Suppressor macrophage treated with lipopolysaccharide for 1 hour (primary cell): ENCODE measurements around the gene GRB7.
"Not testable (repeated sequence)": the region's sequence is repeated elsewhere in the genome, so short reads cannot be mapped to it uniquely, and the experiment has no call there.

Experiments
- DNase-seq, 3 donors: peaks; one replicate each; pipeline ENCODE4 v3.0.0-alpha.2; 2020 to 2022

The GRB7 gene

DNA sequence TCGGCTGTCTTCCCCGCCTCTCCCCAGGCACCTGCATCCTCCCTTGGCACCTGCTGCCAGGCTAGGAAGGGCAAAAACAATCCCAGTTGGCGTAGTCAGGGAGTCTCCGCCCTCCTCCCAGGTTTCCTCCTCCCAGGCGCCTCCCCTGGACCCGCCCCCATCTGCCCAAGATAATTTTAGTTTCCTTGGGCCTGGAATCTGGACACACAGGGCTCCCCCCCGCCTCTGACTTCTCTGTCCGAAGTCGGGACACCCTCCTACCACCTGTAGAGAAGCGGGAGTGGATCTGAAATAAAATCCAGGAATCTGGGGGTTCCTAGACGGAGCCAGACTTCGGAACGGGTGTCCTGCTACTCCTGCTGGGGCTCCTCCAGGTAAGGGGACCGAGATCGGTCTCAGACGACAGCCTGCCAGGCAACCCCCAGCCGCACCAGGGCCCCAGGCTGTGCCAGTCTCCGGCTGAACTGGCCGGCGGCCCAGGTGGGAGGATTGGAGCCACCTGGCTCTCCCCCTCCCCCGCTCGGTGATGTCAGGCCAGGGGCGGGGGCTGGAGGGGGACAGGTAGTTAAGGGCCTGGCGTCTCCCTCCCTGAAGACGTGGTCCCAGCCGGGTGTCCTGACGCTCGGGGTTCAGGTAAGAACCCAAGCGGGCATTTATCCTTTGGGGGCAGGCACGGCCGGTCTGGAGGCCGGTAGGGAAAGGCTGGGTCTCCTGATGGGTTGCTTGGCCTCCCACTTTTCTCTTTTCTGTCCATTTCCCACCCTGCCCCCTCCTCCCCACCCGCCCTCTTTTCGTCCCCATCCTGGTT is at the start of gene GRB7:
Gene GRB7 (plus strand): TSS at position 179 of the 808 bp plus-strand sequence. CDS start 4,364 bp downstream, outside the sequence.
- DNase-seq = peak in 1 of 3 donors; percentile 34

DNA sequence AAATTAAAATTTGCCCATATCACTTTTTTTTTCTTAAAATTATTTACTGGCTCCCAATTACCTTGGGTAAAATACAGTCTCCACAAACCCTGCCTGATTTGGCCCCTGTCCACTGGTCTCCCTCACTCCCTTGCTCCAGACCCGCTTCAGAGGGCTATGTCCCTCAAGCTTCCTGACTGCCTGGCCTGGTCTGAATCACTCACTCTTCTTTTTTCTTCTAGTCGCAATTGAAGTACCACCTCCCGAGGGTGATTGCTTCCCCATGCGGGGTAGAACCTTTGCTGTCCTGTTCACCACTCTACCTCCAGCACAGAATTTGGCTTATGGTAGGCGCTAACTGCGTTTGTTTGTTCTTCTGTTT is 49.3 kb upstream of the GRB7 start:
- no peak for DNase-seq

DNA sequence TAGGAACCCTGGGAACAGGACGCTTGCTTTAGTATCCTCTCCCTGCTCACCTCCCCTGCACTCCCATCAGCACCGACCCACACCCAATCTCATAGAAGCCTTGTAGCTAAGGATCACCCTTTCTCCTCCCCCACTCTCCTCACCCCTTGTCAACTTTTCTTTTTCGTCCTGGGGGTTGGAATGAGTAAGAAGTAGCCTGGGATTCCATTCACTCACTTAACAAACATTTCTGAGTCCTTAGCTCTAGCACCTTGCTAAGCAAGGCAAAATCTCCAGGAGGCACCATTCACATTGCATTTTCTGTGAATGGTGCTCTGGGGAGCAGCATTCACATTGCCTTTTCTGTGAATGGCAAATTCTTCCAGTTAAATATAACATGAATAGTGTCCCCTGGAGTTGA is 48.8 kb upstream of the GRB7 start:
- no peak for DNase-seq

DNA sequence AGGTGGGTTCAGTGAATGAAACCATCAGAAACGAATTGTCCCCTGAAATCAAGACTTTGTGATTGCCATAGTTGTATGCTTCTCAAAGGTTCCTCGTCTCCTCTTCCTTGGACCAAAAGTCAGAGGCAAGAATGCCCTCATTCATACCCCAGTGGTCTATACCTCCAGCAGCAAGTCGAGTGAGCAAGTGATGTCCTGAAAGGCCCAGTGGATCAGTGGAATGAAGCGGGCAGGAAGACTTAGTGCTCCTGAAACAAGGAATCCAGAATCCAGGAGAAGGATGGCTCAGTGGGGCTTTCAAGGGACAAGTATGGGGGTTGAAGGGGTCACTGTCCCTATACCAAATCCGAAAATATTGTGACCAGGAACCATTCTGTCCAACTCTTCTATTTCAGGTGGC is 43.1 kb upstream of the GRB7 start:
- no peak for DNase-seq

DNA sequence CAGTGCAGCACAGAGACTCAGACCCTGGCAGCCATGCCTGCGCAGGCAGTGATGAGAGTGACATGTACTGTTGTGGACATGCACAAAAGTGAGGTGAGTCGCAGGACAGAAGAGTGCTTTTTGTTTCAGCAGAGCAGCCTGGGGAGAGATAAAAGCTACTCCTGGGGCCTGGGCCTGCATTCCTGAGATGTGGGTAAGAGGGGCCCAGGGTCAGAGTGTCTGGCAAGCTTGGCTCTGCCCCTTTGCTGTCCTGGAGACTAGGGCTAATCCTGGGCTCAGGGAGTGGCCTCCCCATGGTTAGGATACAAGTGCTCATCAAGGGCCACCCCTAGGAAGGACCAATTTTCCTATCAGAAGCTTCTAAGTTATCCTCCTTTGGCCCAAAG is 42.7 kb upstream of the GRB7 start:
- no peak for DNase-seq

DNA sequence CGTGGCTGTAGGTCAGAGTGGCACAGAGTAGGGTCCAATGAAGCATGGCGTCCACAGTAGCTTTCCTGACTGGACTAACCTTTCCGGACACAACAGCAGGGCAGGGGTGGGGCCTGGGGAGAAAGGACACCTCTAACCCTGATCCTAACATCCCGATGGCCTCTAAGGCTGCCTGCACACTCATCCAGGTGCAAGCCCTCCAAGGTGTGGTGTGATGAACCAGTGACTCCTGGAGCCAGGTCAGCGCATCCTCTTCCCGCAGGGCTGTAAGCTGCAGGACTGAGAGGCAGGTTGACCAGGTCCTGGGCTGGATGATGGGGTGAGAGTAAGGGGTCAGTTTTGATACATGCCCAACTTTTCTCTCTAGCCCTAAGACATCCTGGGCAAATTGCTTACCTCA is 41.0 kb upstream of the GRB7 start:
- no peak for DNase-seq

DNA sequence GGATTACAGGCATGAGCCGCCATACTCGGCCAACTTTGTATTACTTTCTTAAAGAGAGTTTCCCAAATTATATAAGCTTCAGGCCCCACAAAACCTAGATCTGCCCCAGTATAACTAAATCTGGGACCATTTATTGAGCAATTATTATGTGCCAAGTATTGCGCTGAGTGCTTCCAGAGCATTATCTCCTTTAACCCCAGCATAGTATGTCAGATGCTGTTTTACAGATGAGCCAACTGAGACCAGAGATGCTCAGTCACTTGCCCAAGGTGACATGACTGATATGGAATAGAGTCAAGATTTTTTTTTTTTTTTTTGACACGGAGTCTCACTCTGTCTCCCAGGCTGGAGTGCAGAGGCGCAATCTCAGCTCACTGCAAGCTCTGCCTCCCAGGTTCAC is 39.8 kb upstream of the GRB7 start:
- DNase-seq = no peak

DNA sequence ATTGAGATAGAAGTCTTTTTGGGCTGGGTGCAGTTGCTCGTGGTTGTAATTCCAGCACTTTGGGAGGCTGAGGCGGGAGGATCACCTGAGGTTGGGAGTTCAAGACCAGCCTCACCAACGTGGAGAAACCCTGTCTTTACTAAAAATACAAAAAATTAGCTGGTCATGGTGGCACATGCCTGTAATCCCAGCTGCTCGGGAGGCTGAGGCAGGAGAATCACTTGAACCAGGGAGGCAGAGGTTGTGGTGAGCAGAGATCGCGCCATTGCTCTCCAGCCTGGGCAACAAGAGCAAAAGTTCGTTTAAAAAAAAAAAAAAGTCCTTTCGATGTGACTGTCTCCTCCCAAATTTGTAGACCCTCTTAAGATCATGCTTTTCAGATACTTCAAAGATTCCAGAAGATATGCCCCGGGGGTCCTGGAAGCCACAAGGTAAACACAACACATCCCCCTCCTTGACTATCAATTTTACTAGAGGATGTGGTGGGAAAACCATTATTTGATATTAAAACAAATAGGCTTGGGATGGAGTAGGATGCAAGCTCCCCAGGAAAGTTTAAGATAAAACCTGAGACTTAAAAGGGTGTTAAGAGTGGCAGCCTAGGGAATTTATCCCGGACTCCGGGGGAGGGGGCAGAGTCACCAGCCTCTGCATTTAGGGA is 38.5 kb upstream of the GRB7 start:
- not testable (repeated sequence) for DNase-seq

DNA sequence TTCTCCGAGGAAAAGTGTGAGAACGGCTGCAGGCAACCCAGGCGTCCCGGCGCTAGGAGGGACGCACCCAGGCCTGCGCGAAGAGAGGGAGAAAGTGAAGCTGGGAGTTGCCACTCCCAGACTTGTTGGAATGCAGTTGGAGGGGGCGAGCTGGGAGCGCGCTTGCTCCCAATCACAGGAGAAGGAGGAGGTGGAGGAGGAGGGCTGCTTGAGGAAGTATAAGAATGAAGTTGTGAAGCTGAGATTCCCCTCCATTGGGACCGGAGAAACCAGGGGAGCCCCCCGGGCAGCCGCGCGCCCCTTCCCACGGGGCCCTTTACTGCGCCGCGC is 38.0 kb upstream of the GRB7 start, which contains the start of gene ERBB2:
Gene ERBB2 (plus strand): TSS at position 247 of the 330 bp plus-strand sequence. CDS start 175 bp downstream, outside the sequence.
- DNase-seq = peak in 1 of 3 donors; percentile 52

DNA sequence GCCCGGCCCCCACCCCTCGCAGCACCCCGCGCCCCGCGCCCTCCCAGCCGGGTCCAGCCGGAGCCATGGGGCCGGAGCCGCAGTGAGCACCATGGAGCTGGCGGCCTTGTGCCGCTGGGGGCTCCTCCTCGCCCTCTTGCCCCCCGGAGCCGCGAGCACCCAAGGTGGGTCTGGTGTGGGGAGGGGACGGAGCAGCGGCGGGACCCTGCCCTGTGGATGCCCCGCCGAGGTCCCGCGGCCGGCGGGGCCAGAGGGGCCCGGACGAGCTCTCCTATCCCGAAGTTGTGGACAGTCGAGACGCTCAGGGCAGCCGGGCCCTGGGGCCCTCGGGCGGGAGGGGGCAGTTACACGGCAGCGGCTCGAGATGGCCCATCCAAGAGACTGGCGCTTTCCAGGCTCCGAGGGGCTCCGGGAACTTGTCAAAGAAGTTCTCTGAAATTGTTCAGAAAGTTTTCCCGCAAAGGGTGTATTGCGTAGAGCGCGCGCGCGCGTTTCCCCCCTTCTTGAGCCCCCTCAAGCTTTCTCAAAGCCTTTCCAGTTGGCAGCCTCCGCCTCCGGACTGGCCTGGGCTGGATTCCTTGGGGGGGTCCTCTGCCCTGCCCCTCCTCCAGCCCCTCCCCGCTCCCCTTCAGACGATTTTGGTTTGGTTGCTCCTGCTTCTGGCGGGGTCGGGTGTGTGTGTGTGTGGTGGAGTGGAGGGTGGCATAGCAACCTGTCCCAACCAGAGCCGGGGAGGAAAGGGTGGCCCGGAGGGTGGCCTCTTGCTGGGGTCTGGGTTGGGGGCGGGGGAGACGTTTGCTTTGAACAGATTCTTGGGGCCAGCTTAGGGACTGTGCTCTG is 37.4 kb upstream of the GRB7 start:
- no peak for DNase-seq

DNA sequence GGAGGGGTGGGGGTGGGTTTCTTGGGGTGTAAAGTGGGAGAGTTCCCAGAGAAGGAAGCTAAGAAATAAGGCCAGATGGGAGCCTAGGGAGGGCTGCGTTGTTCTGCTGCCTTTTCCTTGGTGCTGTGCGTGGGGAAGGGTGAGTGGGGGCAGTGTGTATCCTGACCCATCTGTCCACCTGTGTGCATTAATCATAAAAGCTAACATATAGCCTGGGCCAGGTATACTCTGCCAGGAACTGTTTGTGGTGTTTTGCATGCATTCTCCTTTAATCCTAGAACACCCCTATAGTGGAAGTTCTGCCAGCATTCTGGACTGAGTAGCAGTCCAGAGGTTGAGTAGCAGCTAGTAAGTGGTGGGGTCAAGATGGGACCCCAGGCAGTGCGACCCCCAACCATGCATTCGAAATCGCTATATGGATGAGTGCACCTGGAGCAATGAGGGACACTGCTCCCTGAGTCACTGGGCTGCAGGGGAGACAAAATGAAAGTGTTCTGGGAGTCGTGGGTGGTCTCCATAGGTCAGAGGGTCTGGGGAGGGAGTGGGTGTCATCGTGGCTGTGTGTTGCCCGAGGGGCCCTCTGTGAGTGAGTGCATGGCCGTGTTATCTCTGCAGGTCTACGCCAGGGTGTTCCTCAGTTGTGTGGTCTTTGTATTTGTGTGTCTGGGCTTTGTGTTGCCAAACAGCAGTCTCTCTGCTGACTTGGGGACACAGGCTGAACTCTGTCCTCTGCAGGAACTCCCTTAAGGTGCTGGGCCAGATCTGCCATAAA is 36.5 kb upstream of the GRB7 start:
- DNase-seq = no peak

DNA sequence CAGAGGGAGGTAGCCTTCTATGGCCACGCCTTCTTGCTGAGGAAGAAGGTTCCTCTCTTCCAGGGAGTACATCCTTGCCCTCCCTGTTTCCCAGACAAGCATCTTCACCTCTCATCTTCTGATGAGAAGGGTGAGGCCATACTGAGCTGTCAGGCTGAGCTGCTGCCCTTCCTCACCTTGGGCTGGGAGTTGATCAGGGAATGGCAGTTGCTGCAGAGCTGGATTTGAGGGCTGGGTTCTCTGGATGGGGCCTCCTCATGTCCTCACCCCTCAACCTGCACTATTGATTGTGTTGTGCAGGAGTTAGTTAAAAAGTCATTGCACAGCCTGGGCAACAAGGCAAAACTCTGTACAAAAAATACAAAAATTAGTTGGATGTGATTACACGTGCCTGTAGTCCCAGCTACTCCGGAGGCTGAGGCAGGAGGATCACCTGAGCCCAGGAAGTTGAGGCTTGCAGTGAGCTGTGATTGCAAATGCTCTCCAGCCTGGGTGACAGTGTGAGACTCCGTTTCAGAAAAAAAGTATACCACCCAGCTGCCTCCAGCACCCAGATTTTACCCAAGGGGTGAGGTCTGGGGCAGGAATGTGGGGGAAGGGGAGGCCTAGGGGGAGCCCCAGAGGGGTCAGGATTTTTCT is 35.8 kb upstream of the GRB7 start:
- no peak for DNase-seq

DNA sequence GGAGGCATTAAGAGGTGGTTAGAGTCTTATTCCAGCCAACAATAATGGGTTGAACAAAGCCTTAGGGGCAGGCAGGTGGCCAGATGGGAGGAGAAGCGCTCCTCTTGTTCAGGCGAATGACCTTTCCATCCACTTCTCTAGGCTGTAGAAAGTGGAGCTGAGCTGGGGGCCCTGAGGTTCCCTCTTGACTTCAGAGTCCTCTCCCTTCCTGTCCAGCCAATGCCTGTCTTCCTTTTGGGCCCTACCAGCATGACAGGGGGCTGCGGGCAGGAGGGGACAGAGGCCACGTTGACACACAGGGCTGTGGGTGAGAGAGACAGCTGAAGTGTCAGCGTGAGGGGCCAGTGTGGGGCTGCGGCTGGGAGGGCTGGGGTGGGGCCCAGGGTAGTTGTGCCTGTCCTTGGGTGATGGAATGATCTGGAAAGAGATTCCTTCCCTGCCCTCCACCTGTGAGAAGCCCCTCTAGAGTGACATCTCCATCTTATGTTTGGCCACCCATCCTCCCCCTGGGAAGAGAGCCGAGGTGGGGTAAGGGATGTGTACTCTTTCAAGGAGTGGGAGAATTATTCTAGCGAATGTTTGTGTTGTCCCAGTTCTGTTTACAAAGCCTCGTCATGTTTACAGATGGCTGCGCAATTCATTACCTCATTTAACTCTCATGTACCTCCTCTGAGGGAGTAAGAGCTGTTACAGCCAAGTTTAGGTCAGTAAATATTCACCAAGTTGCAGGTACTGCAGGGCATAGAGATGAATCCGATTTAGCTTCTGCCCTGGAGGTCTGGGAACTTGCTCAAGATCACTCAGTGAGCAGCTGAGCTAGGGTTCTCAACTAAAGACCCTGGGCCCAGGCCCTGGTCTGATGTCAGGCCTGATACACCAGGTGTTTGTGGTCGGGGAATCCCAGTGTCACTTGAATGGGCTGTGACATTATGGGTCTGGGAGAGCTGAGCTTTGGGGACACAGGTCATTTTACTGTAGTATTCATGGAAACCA is 34.5 kb upstream of the GRB7 start:
- no peak for DNase-seq

DNA sequence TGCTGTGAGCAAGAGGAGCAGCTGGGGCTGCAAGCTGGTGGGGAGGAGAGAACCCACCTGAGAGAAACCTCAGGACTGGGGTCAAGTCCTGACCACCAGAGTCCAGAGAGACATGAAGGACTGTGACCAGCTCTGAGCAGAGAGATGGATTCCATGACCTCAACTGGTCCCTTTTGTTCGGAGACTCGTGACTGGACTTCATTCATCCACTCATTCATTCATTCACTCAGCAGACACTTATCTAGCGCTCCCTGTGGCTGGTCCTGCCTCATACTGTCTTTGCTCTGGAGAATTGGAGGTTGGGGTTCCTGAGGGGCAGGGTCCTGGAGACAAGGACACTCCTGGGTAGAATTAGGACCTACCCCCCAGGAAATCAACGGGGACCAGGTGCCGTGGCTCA is 33.8 kb upstream of the GRB7 start:
- no peak for DNase-seq

DNA sequence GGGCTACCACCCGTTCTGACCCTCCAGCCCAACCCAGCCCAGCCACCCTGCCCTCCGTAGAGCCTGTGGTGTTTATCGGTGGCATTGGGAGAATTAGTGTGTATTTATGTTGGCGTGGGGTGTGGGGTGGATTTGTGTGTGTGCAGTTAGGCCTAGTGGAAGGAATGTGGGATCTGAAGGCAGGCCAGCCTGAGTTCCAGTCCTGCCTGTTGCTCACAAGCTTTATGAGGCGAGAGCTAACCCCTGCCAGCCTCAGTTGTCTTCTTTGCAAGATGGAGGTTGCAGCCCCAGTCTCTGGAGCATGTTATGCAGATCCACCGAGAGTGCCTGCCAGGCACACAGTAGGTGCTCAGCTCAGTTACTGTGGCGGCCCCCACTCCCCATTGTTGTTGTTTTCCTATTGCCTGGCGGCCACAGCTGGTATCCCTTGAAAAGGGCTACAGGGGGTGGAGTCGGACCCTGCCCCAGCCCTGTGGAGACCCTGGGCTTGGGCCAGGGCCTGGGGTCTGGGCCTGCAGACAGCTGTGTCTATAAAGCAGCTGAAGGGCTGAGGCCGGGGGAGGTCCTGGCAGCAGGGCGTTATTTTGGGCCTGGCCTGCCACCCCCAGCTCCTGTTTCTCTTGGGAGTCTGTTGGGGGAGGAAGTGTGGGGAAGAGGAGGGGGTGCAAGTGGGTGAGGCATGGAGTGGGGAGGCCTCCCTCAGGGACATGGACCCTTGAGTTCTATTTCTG is 32.8 kb upstream of the GRB7 start:
- no peak for DNase-seq

DNA sequence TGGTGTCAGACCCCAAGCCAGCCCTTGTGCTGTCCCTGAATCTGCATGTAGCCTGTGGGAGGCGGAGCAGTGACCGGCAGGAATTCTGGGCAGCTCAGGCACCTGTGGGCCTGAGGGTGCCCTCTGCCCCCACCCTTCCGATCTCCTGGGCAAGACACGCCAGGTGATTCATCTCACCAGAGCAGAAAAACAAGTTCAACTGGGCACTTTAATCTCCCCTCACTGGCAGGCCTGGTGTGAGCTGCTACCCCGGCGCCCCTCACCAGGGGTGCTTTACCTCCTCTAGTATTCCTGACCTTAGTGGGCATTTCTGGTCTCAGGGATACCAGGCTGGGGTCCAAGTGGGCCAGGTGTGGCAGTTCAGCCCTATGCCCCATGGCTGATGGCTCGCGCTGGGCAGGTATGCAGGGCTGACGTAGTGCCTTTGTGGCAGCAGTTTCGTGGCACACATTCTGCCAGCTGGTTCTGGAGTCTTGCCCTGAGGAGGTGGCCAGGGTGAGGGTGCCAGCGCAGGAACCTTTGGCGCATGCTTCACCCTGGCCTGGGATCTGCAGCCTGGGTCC is 31.9 kb upstream of the GRB7 start:
- no peak for DNase-seq

DNA sequence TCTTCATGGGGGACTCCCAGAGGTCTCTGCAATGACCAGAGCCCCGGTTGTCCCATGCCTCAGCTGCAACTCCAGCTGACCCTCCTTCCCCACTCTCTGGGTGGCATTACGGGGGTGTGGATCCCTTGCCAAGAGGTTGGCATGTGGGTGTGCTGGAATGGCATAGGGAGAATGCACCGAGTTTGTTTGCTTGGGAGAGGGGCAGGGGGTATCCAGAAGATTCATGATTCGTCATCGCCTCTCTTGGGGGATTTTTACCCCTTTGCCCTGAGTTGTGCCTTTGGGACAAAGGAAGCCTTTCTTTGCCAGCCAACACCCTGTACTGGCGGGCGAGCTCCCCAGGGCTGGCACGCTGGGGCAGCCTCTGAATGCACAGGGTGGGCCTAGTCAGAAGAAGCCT is 31.4 kb upstream of the GRB7 start:
- no peak for DNase-seq

DNA sequence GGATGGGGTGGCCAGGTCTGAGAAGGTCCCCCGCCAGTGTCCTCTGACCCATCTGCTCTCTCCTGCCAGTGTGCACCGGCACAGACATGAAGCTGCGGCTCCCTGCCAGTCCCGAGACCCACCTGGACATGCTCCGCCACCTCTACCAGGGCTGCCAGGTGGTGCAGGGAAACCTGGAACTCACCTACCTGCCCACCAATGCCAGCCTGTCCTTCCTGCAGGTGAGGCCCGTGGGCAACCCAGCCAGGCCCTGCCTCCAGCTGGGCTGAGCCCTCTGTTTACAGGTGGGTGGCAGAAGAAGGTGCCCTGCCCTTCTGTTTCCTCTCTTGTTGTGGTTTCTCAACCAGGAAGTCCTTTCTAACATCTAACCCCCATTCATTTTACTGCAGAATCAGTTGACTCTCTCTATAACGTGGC is 30.8 kb upstream of the GRB7 start:
- no peak for DNase-seq

DNA sequence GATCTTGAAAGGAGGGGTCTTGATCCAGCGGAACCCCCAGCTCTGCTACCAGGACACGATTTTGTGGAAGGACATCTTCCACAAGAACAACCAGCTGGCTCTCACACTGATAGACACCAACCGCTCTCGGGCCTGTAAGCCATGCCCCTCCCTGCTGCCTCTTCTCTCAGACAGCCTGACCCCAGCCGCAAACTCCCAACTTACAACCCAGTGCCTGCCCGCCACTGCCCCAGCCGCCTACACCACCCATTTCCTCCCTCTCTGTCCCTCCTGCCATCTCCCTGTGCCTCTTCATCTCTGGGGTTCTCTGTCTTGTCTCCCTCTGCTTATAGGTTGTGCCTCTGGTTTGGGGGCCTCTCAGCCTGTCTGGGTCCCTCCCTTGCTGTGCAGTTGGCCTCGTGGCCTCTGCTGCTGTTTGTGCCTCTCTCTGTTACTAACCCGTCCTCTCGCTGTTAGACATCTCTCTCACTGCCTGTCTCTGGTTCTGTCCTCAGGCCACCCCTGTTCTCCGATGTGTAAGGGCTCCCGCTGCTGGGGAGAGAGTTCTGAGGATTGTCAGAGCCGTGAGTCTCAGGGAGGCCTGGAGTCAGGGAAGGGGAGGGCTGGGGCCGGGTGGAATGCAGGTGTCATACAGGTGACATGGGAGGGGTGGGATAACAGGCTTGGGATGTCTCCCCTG is 28.3 kb upstream of the GRB7 start:
- DNase-seq = no peak
